HCT116 (cell line): ENCODE results near the gene MCC. TPM values are rescaled to one million over a fixed set of nuclear protein-coding genes. Genes with fewer than 3 reads are reported as not detected.

Source experiments
- ATAC-seq: fragments of 200-7000 bp; cut with Tn5 transposase; 2 replicates; pipeline ENCODE4 v1.9.1; 2020; ENCODE audit warnings: mild to moderate bottlenecking, moderate library complexity
- BruUV-seq: library from RNA; stranded (reverse); fragments of 400-500 nt; replicated peaks from 2 replicates; lab custom pipeline; 2021; lab: Mats Ljungman, UMichigan
- CTCF ChIA-PET: fragments of 300-600 bp; sonication (Branson Sonifier 250); formaldehyde crosslinking; loops from one replicate; lab custom pipeline; 2021; ENCODE audit warnings: antibody characterized with exemption; lab: Charles Lee
- POLR2A ChIA-PET: fragments of 300-600, 350-600 bp; sonication (Branson Sonifier 250); formaldehyde crosslinking; loops from one replicate; lab custom pipeline; 2021; ENCODE audit warnings: antibody characterized with exemption; lab: Charles Lee
- RAD21 ChIA-PET, 2 experiments: fragments of 300-600 bp; sonication (Branson Sonifier 250); formaldehyde crosslinking; loops; one replicate each; lab custom pipeline; 2023; ENCODE audit warnings: low total read pairs in 2 of 2; ENCODE audit not compliant: uncharacterized antibody in 2 of 2, unreplicated experiment in 2 of 2, low non-redundant PET in 1 of 2; lab: Charles Lee
- DNase-seq: peaks from one replicate; pipeline ENCODE4 v3.0.0-alpha.2; 2010; ENCODE audit warnings: low read depth, low spot score
- H2AFZ ChIP-seq: fragments of 200-600 bp; shearing (Covaris generic), sonication (generic); 2 replicates; pipeline ENCODE4 v1.6.1; 2017; ENCODE audit warnings: low read depth, mixed run types, mixed read lengths, antibody characterized with exemption, low read length; ENCODE audit not compliant: poor library complexity, severe bottlenecking
- H3K27ac ChIP-seq: 2 replicates; pipeline ENCODE4 v1.5.1; 2012; ENCODE audit warnings: low read depth, low read length
- H3K27me3 ChIP-seq: fragments of 200-600 bp; sonication (generic); 2 replicates; pipeline ENCODE4 v1.6.1; 2016; ENCODE audit warnings: mixed run types, low read length, mixed read lengths; ENCODE audit not compliant: insufficient read depth
- H3K36me3 ChIP-seq, 2 experiments: fragments of 200-500 bp in 1 of 2; fragments of 200-600 bp in 1 of 2; sonication (Bioruptor generic) in 1 of 2; sonication (generic) in 1 of 2; 2 replicates each; pipeline versions ENCODE4 v1.5.1 to v1.6.1; 2014 to 2016; ENCODE audit warnings: low read length in 2 of 2, inconsistent platforms in 1 of 2, mixed read lengths in 1 of 2, mixed run types in 1 of 2; ENCODE audit not compliant: insufficient read depth in 2 of 2, control insufficient read depth in 1 of 2
- H3K4me1 ChIP-seq, 2 experiments: fragments of 200-600 bp in 1 of 2; sonication (generic) in 1 of 2; 2 replicates each; pipeline versions ENCODE4 v1.5.1 to v1.6.1; 2012 to 2017; ENCODE audit warnings: low read length in 2 of 2, inconsistent platforms in 1 of 2, mild to moderate bottlenecking in 1 of 2, mixed read lengths in 1 of 2, mixed run types in 1 of 2, moderate library complexity in 1 of 2; ENCODE audit not compliant: insufficient read depth in 2 of 2, control insufficient read depth in 1 of 2
- H3K4me2 ChIP-seq: fragments of 200-600 bp; sonication (generic); 2 replicates; pipeline ENCODE4 v1.6.1; 2017; ENCODE audit warnings: mixed run types, low read length, mixed read lengths
- H3K4me3 ChIP-seq, 2 experiments: fragments of 200-600 bp in 1 of 2; sonication (generic) in 1 of 2; replicated peaks in 1 of 2; 2 replicates each; pipeline ENCODE4 v1.5.1; 2011 to 2016; ENCODE audit warnings: low read length in 2 of 2, control low read depth in 1 of 2, low read depth in 1 of 2, mild to moderate bottlenecking in 1 of 2, mixed read lengths in 1 of 2, mixed run types in 1 of 2
- H3K79me2 ChIP-seq: fragments of 200-600 bp; sonication (generic); 2 replicates; pipeline ENCODE4 v1.6.1; 2017; ENCODE audit warnings: mild to moderate bottlenecking, mixed run types, low read length, moderate library complexity, mixed read lengths; ENCODE audit not compliant: insufficient read depth
- H3K9ac ChIP-seq: fragments of 200-600 bp; sonication (generic); 2 replicates; pipeline ENCODE4 v1.6.1; 2016; ENCODE audit warnings: low read length, mixed read lengths
- H3K9me2 ChIP-seq: fragments of 200-600 bp; sonication (generic), shearing (Covaris generic); 2 replicates; pipeline ENCODE4 v1.6.1; 2017; ENCODE audit warnings: mixed run types, mild to moderate bottlenecking, moderate library complexity; ENCODE audit not compliant: insufficient read depth
- H3K9me3 ChIP-seq, 2 experiments: fragments of 200-500 bp in 1 of 2; fragments of 200-600 bp in 1 of 2; sonication (Bioruptor generic) in 1 of 2; sonication (generic) in 1 of 2; 2 replicates each; pipeline ENCODE4 v1.6.1; 2014 to 2017; ENCODE audit warnings: low read length in 2 of 2, mixed read lengths in 2 of 2, inconsistent platforms in 1 of 2, low read depth in 1 of 2, mild to moderate bottlenecking in 1 of 2, mixed run types in 1 of 2, moderate library complexity in 1 of 2; ENCODE audit not compliant: control insufficient read depth in 1 of 2, insufficient read depth in 1 of 2
- H4K20me1 ChIP-seq: fragments of 200-600 bp; sonication (generic), shearing (Covaris generic); 2 replicates; pipeline ENCODE4 v1.6.1; 2017; ENCODE audit warnings: mixed run types, mild to moderate bottlenecking, moderate library complexity; ENCODE audit not compliant: insufficient read depth
- CBX3 ChIP-seq: IDR thresholded peaks from 2 replicates; pipeline ENCODE4 v1.6.1; 2012; ENCODE audit warnings: low read depth
- CTCF ChIP-seq, 3 experiments: fragments of 200-600 bp in 1 of 3; sonication (generic) in 1 of 3; IDR thresholded peaks in 2 of 3; conservative IDR thresholded peaks in 1 of 3; 2 replicates each; pipeline ENCODE4 v1.5.1; 2012 to 2017; ENCODE audit warnings: low read depth in 2 of 3, low read length in 2 of 3, antibody characterized with exemption in 1 of 3, borderline replicate concordance in 1 of 3, control low read depth in 1 of 3, mild to moderate bottlenecking in 1 of 3, mixed read lengths in 1 of 3, mixed run types in 1 of 3, moderate library complexity in 1 of 3; ENCODE audit not compliant: insufficient read depth in 1 of 3
- ELF1 ChIP-seq: IDR thresholded peaks from 2 replicates; pipeline ENCODE4 v1.6.1; 2012; ENCODE audit warnings: low read depth, borderline replicate concordance
- EZH2phosphoT487 ChIP-seq: fragments of 200-600 bp; IDR thresholded peaks from 2 replicates; pipeline ENCODE4 v1.6.1; 2018; ENCODE audit warnings: antibody characterized with exemption, borderline replicate concordance
- FOSL1 ChIP-seq: IDR thresholded peaks from 2 replicates; pipeline ENCODE4 v1.6.1; 2012; ENCODE audit warnings: low read depth
- JUND ChIP-seq: IDR thresholded peaks from 2 replicates; pipeline ENCODE4 v1.6.1; 2012
- POLR2AphosphoS5 ChIP-seq: IDR thresholded peaks from 2 replicates; pipeline ENCODE4 v1.6.1; 2011; ENCODE audit warnings: mild to moderate bottlenecking, low read depth, low read length, moderate library complexity
- SIN3A ChIP-seq: IDR thresholded peaks from 2 replicates; pipeline ENCODE4 v1.6.1; 2012; ENCODE audit warnings: low read depth
- SP1 ChIP-seq: IDR thresholded peaks from 2 replicates; pipeline ENCODE4 v1.6.1; 2012; ENCODE audit warnings: low read depth
- TCF7L2 ChIP-seq: IDR thresholded peaks from 2 replicates; pipeline ENCODE4 v1.7.0; 2011; ENCODE audit warnings: borderline replicate concordance, inconsistent platforms; ENCODE audit not compliant: insufficient read depth, insufficient read length; ENCODE audit errors: extremely low read depth
- YY1 ChIP-seq: IDR thresholded peaks from 2 replicates; pipeline ENCODE4 v1.6.1; 2011; ENCODE audit warnings: low read length, low read depth, moderate library complexity, mild to moderate bottlenecking; ENCODE audit not compliant: insufficient replicate concordance; ENCODE audit errors: extremely low read depth
- ZBTB33 ChIP-seq: IDR thresholded peaks from 2 replicates; pipeline ENCODE4 v1.6.1; 2011; ENCODE audit warnings: mild to moderate bottlenecking, low read length, moderate library complexity; ENCODE audit not compliant: insufficient replicate concordance; ENCODE audit errors: extremely low read depth
- ZNF274 ChIP-seq: fragments of 200-500 bp; sonication (Bioruptor generic); IDR thresholded peaks from 2 replicates; pipeline ENCODE4 v1.6.1; 2014; ENCODE audit warnings: mild to moderate bottlenecking, low read depth, low read length, inconsistent platforms
- intact Hi-C: fragments of 100-400 bp; cut with micrococcal nuclease; formaldehyde crosslinking; loops from 2 replicates; pipeline ENCODE4 v1.10.0; 2022
- total RNA-seq: library from RNA; stranded (reverse); gene quantifications from one replicate; pipeline ENCODE4 v1.2.1, GENCODE V29; 2021; ENCODE audit not compliant: unreplicated experiment
- TF ChIP-seq, protein P1 (sequence below): IDR thresholded peaks from 2 replicates; pipeline ENCODE4 v1.6.1; 2012

The MCC gene
- total RNA-seq, 1 experiment from 2014 or later, result 20.1 TPM

DNA sequence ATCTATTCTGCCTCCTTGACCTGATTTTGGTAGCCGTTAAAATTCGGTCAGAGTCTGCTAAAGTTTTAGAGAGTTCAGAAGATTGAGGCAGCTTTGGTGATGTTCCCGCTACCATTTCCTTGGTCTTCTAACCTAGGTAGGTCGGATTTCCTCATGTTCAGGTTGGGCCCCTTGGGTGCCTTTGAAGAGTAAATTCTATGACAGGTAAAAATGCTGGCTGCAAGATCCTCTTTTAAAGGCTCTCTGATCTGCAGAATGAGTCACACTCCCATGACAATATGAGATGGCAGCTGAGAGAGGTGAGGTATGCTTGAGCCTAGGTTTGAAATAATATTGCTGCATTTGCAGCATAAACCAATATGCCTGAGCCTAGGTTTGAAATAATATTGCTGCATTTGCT lies 252.4 kb downstream of the MCC start:
- TF ChIP-seq YY1 (peak; percentile 36), JUND (peak; percentile 76), ZNF274 (no peak), FOSL1 (peak; percentile 73), ELF1 (no peak), SIN3A (peak; percentile 60), POLR2AphosphoS5 (0 out of 2 replicates have a peak, but pooled peaks have one; percentile 26), EZH2phosphoT487 (no peak), TCF7L2 (peak; percentile 34), ZBTB33 (no peak), SP1 (no peak; the same call in 1 of the 2 replicates), CBX3 (peak; percentile 66), CTCF (IDR thresholded peaks at IDR 0.05 in 2 of 3, conservative IDR thresholded peaks at IDR 0.05 in 1 of 3; ENCODE audit: borderline replicate concordance in 1 of 3, insufficient read depth in 1 of 3, low read depth in 2 of 3, low read length in 2 of 3) (no peak)
- TF ChIP-seq, protein P1, sequence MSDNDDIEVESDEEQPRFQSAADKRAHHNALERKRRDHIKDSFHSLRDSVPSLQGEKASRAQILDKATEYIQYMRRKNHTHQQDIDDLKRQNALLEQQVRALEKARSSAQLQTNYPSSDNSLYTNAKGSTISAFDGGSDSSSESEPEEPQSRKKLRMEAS, result peak; percentile 49
- ChIA-PET RAD21 (no interaction called here), CTCF (no interaction called here), POLR2A (interaction anchor here (0.8 kb wide), 1 partner anchor 18 kb away, joined by 3 read pairs; no protein-coding TSS in a partner anchor)
- Histone ChIP-seq H2AFZ (no peak overlapping the region), H3K9me2 (no peaks in the 10 kb centered on the region), H3K4me3 (peak overlapping the region in 1 of 2 experiments; percentile 12; a peak in 1 of 4 replicates), H3K27ac (peak overlapping the region; percentile 2; the same call in 1 of the 2 replicates), H4K20me1 (no peaks in the 10 kb centered on the region), H3K9me3 (no peaks in the 10 kb centered on the region), H3K4me1 (peaks cover 35 to 62% of the 10 kb centered on the region in 2 experiments), H3K27me3 (no peaks in the 10 kb centered on the region), H3K79me2 (no peaks in the 10 kb centered on the region), H3K36me3 (no peaks in the 10 kb centered on the region), H3K9ac (0 out of 2 replicates have a peak overlapping the region, but pooled peaks have one; percentile 10), H3K4me2 (peak overlapping the region; percentile 63)
- intact Hi-C loops, result no loop called here
- no TSS peak for BruUV-seq
- peak; percentile 89 for ATAC-seq
- DNase-seq, result peak; percentile 62
